ENCODE measurements around the gene FASTKD3. TPM values are rescaled to one million over a fixed set of nuclear protein-coding genes. Genes with fewer than 3 reads are reported as not detected.

Gene FASTKD3
- total RNA-seq, 4 donors from 2014 or later = 4.7 to 16.0 (median 8.2) TPM

- H3K4me3 ChIP-seq = no peak overlapping the region
- no peak for TF ChIP-seq CTCF (IDR thresholded peaks at IDR 0.05)
- no peak for TF ChIP-seq EP300 (IDR thresholded peaks at IDR 0.05)
- TF ChIP-seq POLR2A (IDR thresholded peaks at IDR 0.05) = no peak
- DNase-seq (ENCODE audit: low spot score in 2 of 2) = no peak
- peaks cover 0 to 21% (median 1%) of the 10 kb centered on the region in 4 donors for H3K4me1 ChIP-seq
- H3K27ac ChIP-seq = no peak overlapping the region
- no peaks in the 10 kb centered on the region for H3K27me3 ChIP-seq
- WGBS, 2 donors = 69 to 71% methylated on average over 9 of the region's 9 CpGs
- H3K36me3 ChIP-seq = peaks cover 0 to 84% (median 8%) of the 10 kb centered on the region in 3 donors
- no peaks in the 10 kb centered on the region for H3K9me3 ChIP-seq
Measured at GRCh38 chr5:7877851-7878250, 9.0 kb upstream of the FASTKD3 start.

GRCh38 chr5:7876867-7877266, 8.0 kb upstream of the FASTKD3 start:
- DNase-seq (ENCODE audit: low spot score in 2 of 2) = no peak
- no peaks in the 10 kb centered on the region for H3K9me3 ChIP-seq
- H3K36me3 ChIP-seq = peaks cover 0 to 77% (median 8%) of the 10 kb centered on the region in 3 donors
- H3K4me1 ChIP-seq = peaks cover 0 to 28% (median 1%) of the 10 kb centered on the region in 4 donors
- 91 to 92% methylated on average over 3 of the region's 3 CpGs for WGBS, 2 donors
- H3K4me3 ChIP-seq = no peak overlapping the region
- H3K27me3 ChIP-seq = no peaks in the 10 kb centered on the region
- H3K27ac ChIP-seq = no peak overlapping the region
- TF ChIP-seq POLR2A (IDR thresholded peaks at IDR 0.05) = no peak
- no peak for TF ChIP-seq EP300 (IDR thresholded peaks at IDR 0.05)

GRCh38 chr5:7875151-7875550, 6.3 kb upstream of the FASTKD3 start:
- H3K9me3 ChIP-seq = no peaks in the 10 kb centered on the region
- no peak for DNase-seq (ENCODE audit: low spot score in 2 of 2)
- H3K36me3 ChIP-seq = peaks cover 0 to 60% (median 5%) of the 10 kb centered on the region in 3 donors
- TF ChIP-seq POLR2A (IDR thresholded peaks at IDR 0.05) (no peak), CTCF (IDR thresholded peaks at IDR 0.05) (no peak), EP300 (IDR thresholded peaks at IDR 0.05) (no peak)
- H3K4me1 ChIP-seq = peaks cover 0 to 46% (median 6%) of the 10 kb centered on the region in 4 donors
- WGBS, 2 donors = 92 to 98% methylated on average over 4 of the region's 4 CpGs
- no peak overlapping the region for H3K27ac ChIP-seq
- no peaks in the 10 kb centered on the region for H3K27me3 ChIP-seq
- no peak overlapping the region for H3K4me3 ChIP-seq

DNA sequence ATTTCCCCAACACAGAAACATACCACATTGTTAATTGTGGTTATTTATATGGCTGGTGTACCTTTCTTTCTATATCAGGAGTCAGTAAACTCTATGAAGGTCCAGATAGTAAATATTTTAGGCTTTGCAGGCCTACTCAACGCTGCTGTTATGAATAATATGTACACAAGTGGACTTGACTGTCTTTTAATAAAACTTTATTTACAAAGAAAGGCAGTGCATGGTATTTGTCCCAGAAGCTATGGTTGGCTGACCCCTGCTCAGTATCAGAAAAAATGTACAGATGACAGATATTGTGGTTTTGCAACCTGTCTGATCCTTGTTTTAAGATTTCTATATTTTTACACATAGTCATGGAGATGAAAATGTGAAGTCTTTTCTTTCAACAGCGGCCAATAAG, 5.8 kb upstream of the FASTKD3 start:
- TF ChIP-seq EP300 (IDR thresholded peaks at IDR 0.05) (no peak), POLR2A (IDR thresholded peaks at IDR 0.05) (no peak), CTCF (IDR thresholded peaks at IDR 0.05) (no peak)
- H3K4me1 ChIP-seq = peaks cover 0 to 50% (median 8%) of the 10 kb centered on the region in 4 donors
- 99 to 100% methylated on average over 2 of the region's 2 CpGs for WGBS, 2 donors
- no peak overlapping the region for H3K4me3 ChIP-seq
- no peaks in the 10 kb centered on the region for H3K9me3 ChIP-seq
- no peak for DNase-seq (ENCODE audit: low spot score in 2 of 2)
- peaks cover 0 to 55% (median 5%) of the 10 kb centered on the region in 3 donors for H3K36me3 ChIP-seq
- H3K27ac ChIP-seq = no peak overlapping the region
- H3K27me3 ChIP-seq = no peaks in the 10 kb centered on the region

DNA sequence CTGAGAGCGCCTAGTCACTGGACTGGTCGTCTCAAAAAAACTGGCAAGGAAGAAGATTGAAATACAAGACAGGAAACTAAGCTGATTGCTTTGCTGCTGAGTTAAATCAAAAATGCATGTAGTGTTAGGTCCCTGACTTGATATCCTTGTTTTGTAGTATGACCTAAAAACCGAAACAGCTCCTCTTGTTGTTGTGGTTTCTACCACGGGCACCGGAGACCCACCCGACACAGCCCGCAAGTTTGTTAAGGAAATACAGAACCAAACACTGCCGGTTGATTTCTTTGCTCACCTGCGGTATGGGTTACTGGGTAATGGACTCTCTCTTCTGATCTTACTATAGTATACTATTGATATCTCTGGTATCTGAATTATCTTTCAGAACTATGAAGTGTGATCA, 4.4 kb upstream of the FASTKD3 start:
- Histone ChIP-seq H3K9me3 (no peaks in the 10 kb centered on the region), H3K27ac (no peak overlapping the region), H3K27me3 (no peaks in the 10 kb centered on the region), H3K36me3 (peaks cover 0 to 41% (median 5%) of the 10 kb centered on the region in 3 donors), H3K4me1 (peaks cover 0 to 44% (median 7%) of the 10 kb centered on the region in 4 donors), H3K4me3 (no peak overlapping the region)
- TF ChIP-seq CTCF (IDR thresholded peaks at IDR 0.05) (no peak), EP300 (IDR thresholded peaks at IDR 0.05) (no peak), POLR2A (IDR thresholded peaks at IDR 0.05) (no peak)
- DNase-seq (ENCODE audit: low spot score in 2 of 2) = no peak
- WGBS, 2 donors = 85 to 88% methylated on average over 9 of the region's 9 CpGs
